Measurements from ENCODE around the gene EIPR1.

The EIPR1 gene

DNA sequence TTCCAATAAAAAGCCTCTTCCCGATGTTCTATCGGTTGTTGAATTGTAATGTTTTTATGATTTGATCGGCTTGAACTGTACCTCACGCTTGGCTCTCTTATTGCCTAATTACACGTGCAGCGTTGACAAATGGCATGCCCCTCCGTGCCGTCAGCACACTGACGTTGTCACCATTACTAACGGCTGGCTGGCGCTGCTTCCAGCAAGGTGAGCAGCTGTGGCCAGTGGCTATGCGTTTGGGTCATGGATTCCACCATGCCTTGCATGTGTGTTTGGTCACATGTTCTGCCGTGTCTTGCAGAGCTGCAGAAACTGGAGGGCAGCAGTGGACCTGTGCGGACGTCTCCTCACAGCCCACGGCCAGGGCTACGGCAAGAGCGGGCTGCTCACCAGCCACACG is 44.0 kb upstream of the EIPR1 start:
- H3K4me3 ChIP-seq (ENCODE audit: low read depth, low read length): no peak overlapping the region
- TF ChIP-seq, protein P1, sequence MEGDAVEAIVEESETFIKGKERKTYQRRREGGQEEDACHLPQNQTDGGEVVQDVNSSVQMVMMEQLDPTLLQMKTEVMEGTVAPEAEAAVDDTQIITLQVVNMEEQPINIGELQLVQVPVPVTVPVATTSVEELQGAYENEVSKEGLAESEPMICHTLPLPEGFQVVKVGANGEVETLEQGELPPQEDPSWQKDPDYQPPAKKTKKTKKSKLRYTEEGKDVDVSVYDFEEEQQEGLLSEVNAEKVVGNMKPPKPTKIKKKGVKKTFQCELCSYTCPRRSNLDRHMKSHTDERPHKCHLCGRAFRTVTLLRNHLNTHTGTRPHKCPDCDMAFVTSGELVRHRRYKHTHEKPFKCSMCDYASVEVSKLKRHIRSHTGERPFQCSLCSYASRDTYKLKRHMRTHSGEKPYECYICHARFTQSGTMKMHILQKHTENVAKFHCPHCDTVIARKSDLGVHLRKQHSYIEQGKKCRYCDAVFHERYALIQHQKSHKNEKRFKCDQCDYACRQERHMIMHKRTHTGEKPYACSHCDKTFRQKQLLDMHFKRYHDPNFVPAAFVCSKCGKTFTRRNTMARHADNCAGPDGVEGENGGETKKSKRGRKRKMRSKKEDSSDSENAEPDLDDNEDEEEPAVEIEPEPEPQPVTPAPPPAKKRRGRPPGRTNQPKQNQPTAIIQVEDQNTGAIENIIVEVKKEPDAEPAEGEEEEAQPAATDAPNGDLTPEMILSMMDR (IDR thresholded peaks at IDR 0.05; ENCODE audit: borderline replicate concordance, insufficient read depth, low read depth, low read length): no peak

DNA sequence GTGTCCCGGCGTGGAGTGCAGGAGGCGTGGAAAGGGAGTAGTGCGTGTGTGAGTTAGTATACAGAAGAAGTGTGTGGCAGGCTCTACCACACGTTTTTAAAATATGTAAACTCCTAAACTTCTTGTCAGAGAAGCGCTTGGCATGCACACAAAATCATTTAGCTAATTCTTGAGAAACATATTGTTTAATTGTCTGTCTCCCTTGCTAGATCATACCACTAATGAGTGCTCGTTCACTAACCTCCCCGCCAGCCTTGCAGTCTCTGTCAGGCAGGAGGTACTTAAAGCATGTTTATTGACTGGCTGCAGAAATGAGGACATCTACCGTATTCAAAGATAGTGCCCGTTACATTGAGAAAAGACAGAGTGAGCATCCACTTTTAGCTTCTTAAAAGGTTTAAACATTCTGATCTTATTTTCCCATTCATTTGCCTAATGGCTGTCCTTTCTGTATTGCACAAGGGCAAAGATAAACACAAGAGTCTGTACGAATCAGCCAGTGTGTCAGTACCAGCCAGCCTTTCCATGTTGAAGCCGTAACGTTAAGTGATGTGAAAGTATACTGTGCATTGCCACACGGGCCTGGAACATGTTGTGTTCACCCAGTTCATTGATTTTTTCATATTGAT is 43.3 kb upstream of the EIPR1 start:
- TF ChIP-seq, protein P1 (IDR thresholded peaks at IDR 0.05; ENCODE audit: borderline replicate concordance, insufficient read depth, low read depth, low read length): no peak
- H3K4me3 ChIP-seq (ENCODE audit: low read depth, low read length): no peak overlapping the region

DNA sequence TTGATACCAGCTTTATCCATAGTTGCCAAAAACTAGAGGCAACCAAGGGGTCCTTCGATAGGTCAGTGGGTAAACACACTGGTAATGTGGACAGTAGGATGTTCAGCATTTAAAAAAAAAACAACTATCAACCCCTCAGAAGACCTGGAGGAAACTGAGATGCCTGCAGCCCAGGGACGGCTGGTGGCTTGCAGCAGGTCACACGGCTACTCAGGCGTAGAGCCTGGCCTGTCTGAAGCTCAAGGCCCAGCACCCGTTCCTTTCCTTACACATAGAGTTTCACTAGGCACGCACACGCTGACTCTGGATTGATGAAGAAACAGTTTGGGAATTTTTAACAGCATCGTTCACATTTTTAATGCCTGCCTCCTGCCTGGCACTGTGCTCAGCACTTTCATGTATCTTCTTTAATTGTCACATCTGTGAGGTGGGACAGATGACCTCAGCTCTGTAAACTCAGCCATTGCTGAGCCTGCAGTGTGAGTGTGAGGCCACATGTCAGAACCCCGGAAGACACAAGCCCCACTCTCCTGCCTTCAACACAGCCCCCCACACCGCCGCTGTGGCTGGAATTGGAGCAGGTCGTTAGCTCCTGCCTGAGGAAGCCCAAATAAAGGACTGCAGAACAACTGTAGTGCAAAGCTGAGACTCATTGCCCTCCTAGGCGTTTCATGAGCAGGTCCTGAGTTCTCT is 42.6 kb upstream of the EIPR1 start:
- no peak overlapping the region for H3K4me3 ChIP-seq (ENCODE audit: low read depth, low read length)
- TF ChIP-seq, protein P1 (IDR thresholded peaks at IDR 0.05; ENCODE audit: borderline replicate concordance, insufficient read depth, low read depth, low read length): no peak

DNA sequence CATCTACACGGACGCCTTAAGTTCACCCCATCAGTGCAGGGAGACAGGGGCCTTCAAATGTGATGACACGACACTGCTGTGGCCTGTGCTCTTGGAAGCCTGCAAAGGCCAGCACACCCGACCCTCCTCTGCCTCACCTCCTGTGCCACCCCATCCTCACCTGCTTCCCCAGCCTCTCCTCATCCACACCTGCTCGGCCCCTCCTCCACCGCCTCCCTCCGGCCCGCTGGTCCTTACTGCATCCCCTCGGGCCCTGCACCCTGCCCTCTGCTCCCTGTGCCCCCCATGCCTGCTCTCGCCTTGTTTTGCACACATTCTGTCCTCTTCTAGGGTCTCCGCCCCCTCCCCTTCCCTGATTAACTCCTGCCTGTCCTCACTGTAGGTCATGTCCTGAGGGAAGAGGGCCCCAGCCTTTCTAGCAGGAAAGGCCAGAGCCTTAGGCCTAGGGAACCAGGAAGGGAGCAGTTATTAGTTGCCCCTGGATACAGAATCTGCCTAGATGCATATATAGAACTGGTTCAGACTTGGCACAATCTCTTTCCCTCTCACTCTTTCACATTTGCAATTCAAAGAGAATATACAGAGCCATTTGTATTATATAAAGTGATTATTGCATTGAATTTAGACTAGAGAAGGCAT is 41.3 kb upstream of the EIPR1 start:
- H3K4me3 ChIP-seq (ENCODE audit: low read depth, low read length): no peak overlapping the region
- TF ChIP-seq, protein P1 (IDR thresholded peaks at IDR 0.05; ENCODE audit: borderline replicate concordance, insufficient read depth, low read depth, low read length): no peak

- H3K4me3 ChIP-seq (ENCODE audit: low read depth, low read length): no peak overlapping the region
- TF ChIP-seq, protein P1 (IDR thresholded peaks at IDR 0.05; ENCODE audit: borderline replicate concordance, insufficient read depth, low read depth, low read length): no peak
Observed at GRCh38 chr2:3414133-3414860, 36.7 kb upstream of the EIPR1 start.

DNA sequence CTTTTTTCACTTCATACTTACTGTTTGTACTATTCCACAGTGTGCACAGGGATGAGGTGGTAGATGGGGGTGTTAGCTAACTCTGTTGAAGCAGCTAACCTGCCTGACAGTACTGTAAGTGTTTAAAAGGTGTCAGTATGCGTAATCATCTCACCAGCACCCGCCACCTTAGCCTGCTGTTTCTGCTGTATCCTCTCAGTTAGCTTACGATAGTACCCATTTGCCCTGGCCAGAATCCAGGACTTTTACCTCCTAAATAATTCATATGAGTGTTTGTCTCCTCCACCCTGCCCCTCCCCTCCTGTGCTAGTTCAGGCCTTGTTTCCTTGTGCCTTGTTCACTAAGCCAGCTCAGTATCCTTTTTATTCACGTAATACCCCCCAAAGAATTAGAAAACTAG is 36.1 kb upstream of the EIPR1 start:
- TF ChIP-seq, protein P1 (IDR thresholded peaks at IDR 0.05; ENCODE audit: borderline replicate concordance, insufficient read depth, low read depth, low read length): no peak
- no peak overlapping the region for H3K4me3 ChIP-seq (ENCODE audit: low read depth, low read length)
